Stimulated activated CD8-positive, alpha-beta memory T cell treated with anti-CD3 and anti-CD28 coated beads, Interleukin-12 subunit alpha, Interleukin-12 subunit beta, amount 100 ng/mL, for 1 hour (primary cell): ENCODE measurements around the gene WEE1.
"Not testable (repeated sequence)": the region's sequence is repeated elsewhere in the genome, so short reads cannot be mapped to it uniquely, and the experiment has no call there.

Experiments used
- DNase-seq: peaks from one replicate; pipeline ENCODE4 v3.0.0-alpha.2; 2020; ENCODE audit warnings: low read depth

Gene WEE1

GRCh38 chr11:9573052-9573774 is at the start of gene WEE1:
TSS of gene WEE1 (plus strand) at chr11:9573670. CDS start at chr11:9573934, 264 bp downstream.
- DNase-seq, result peak; percentile 94

DNA sequence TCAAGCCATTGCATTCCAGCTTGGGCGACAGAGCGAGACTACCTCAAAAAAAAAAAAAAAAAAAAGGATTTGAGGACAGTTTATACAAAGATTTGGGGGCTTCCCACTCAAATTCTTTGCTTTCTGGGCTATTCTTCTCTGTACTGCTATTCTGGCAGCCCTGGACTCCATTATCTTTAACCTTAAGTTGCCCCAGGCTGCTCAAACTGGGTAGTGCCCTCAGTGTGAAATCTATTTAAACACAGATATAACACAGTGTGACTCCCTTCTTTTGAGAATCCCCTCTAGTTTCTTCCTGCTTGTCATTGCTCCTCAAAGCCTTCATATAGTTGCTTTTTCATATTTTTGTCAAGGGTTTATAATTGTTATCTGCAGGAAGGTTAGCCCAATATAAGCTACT is 49.5 kb upstream of the WEE1 start:
- no peak for DNase-seq

- no peak for DNase-seq
Measured at GRCh38 chr11:9525116-9525515, 48.4 kb upstream of the WEE1 start.

- no peak for DNase-seq
Measured at GRCh38 chr11:9527481-9528135, 45.9 kb upstream of the WEE1 start.

DNA sequence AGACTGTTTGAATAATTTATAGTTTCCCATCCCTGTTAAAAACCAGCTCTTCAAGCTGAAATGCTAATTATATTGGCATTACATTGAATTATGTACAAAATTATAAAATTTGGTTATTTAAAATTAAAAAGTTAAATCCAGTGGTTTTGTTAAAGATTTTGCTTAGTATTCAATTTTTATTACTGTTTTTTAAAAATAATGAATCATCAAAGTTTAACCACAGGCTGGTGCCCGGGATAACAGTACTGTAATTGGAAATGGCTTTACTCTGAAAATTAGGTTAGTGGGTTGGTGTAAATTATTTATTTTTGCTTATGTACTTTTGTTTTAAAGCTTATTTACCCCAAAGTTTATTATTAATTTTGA is 45.4 kb upstream of the WEE1 start:
- DNase-seq, result no peak

GRCh38 chr11:9528573-9529333 is 44.7 kb upstream of the WEE1 start:
- no peak for DNase-seq

GRCh38 chr11:9529334-9529650 is 44.2 kb upstream of the WEE1 start:
- DNase-seq, result no peak

DNA sequence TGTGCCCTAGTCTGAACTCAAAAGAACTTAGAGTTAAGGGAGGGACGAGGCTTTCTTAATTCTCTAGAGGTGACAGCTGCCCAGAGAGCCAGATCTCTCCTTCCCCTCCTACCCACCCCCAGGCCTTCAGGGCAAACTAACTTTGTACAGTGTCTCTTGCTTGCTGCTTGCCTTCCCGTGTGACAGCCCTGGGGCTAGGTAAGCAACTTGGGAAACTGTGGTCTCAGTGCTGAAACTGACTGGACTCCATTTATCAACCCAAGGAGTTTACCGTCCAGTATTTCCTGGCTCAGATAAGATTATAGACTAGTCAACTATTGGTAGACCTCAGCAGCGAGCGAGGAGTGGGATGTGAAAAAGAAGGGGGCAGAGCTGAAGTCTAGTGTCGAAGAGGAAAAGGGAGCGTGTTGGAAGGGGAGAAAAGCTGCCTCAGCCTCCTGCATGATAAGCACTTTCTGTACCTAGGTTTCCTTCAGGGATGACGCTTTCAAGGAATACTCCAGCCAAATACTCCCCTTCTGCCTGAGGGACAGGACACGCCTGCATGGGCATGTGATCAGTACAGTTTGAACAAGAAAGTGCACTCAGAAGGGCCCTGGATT is 43.3 kb upstream of the WEE1 start:
- DNase-seq, result no peak

GRCh38 chr11:9530901-9531625 is 42.4 kb upstream of the WEE1 start:
- DNase-seq, result no peak

GRCh38 chr11:9533058-9533457 is 40.4 kb upstream of the WEE1 start:
- DNase-seq, result no peak

GRCh38 chr11:9533736-9534473 is 39.6 kb upstream of the WEE1 start:
- DNase-seq, result no peak

DNA sequence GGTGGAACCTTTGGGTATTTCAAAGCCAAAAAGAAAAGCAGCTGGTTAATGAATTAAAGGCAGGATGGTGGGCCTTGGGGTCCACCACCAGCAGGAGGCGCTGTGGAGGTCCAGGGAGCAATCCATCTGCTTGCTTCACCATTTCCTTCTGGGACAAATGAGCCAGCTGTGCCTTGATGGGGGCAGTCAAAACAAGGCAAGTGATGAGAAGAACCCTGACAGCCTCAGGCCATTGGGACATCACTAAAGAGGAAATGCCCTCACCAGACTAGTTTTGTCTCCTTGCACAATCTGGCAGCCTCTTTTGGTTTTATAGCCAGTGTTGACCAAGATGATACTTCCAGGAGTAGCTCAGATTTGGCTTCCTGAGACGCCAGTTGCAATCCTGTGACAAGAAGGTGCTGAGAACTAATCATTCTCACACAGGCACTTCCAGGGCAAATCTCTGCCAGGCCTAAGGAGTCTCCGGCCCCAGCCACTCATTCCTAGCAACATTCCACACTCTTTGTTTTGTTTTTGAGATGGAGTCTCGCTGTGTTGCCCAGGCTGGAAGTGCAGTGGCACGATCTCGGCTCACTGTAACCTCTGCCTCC is 38.2 kb upstream of the WEE1 start:
- DNase-seq, result peak; percentile 74

DNA sequence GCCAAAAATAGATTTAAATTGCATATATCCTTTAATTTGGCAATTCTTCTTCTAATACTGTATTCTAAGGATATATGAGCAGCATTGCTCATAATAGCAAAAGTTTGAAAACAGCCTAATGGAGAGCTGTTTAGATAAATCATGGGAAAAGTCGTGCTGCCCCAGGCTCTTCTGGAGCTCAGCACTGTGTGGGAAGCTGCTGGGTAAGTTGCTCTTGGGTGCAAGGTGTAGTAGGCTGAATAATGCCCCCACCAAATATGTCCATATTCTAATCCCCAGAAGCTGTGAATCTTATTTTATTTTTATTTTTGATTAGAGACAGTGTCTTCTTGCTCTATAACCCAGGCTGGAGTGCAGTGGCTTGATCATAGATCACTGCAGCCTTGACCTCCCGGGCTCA is 34.9 kb upstream of the WEE1 start:
- DNase-seq, result no peak

- not testable (repeated sequence) for DNase-seq
Measured at GRCh38 chr11:9549216-9549615, 24.3 kb upstream of the WEE1 start.

GRCh38 chr11:9550191-9550628 is 23.3 kb upstream of the WEE1 start:
- no peak for DNase-seq

- no peak for DNase-seq
Measured at GRCh38 chr11:9561279-9561982, 12.0 kb upstream of the WEE1 start.

DNA sequence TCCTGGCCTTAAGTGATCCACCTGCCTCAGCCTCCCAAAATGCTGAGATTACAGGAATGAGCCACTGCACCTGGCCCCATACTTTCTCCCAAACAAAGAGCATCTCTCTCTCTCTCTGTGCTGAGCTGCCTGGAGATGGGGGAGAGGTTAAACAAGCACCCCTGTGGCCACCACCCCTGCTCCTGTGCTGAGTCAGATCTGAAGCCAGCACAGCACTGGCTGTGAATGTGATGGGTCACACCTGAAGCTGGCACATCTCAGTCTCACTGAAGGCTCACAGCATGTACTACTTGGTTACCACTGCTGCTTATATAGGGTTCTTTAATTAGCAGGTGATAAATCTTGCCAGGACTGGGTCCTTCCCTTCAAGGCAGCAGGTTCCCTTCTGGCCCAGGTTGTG is 10.8 kb upstream of the WEE1 start:
- DNase-seq, result no peak

DNA sequence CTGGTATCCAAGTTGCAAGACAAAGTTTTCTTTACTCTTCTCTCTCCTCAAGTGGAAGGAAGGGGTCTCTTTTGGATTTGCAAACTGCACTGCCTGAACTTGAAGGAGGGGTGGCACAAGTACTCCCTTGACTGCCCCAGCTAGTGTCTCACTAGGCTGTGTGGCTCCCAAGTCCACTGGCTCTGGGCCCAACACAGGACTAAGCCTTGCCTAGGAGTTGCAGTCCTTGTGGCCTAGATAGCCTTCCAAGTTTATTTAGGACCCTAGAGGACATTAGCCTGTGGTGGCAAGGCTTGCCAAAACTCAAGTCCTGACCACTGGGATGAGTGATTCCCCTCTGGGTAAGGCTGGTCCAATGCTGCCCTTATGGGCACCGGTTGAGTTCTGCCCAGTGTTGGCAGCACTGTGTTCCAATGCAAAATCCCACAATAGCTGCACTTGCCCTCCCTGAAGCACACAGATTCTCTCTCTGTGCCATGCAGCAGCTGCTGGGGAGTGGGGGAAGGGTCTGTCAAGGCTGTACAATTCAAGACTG is 10.2 kb upstream of the WEE1 start:
- no peak for DNase-seq

GRCh38 chr11:9565822-9566560 is 7.5 kb upstream of the WEE1 start:
- DNase-seq, result no peak
